CD4-positive, alpha-beta T cell (primary cell): ENCODE results near the gene EML3. TPM values are rescaled to one million over a fixed set of nuclear protein-coding genes. Genes with fewer than 3 reads are reported as not detected.

ENCODE experiments used
- ATAC-seq: fragments of 200-7000 bp; cut with Tn5 transposase; one replicate; pipeline ENCODE4 v1.10.0; 2022; ENCODE audit warnings: mild to moderate bottlenecking; ENCODE audit not compliant: poor library complexity
- CTCF ChIA-PET: fragments of 350-600 bp; sonication (Branson Sonifier 250); formaldehyde crosslinking; loops from one replicate; lab custom pipeline; 2021; ENCODE audit warnings: antibody characterized with exemption, inconsistent platforms; lab: Charles Lee
- POLR2A ChIA-PET: fragments of 350-600 bp; sonication (Branson Sonifier 250); formaldehyde crosslinking; loops from one replicate; lab custom pipeline; 2021; ENCODE audit warnings: antibody characterized with exemption, inconsistent platforms; lab: Charles Lee
- DNase-seq, 14 experiments: peaks; one replicate each; pipeline ENCODE4 v3.0.0-alpha.2; 2013 to 2020; ENCODE audit warnings: mixed read lengths in 2 of 14
- H3K27ac ChIP-seq, 2 donors: one replicate each; pipeline versions ENCODE4 v1.5.1 to v1.7.0; 2013; ENCODE audit warnings: low read length in 2 of 2, low read depth in 1 of 2, mild to moderate bottlenecking in 1 of 2
- H3K27me3 ChIP-seq, 2 experiments: 1 replicate in 1 of 2; 2 replicates in 1 of 2; pipeline versions ENCODE4 v1.6.1 to v1.7.0; 2013; ENCODE audit warnings: low read length in 2 of 2, control low read depth in 1 of 2, mild to moderate bottlenecking in 1 of 2, moderate library complexity in 1 of 2; ENCODE audit not compliant: insufficient read depth in 2 of 2, control insufficient read depth in 1 of 2
- H3K36me3 ChIP-seq: one replicate; pipeline ENCODE4 v1.6.1; 2013; ENCODE audit warnings: low read length, control low read depth; ENCODE audit not compliant: insufficient read depth
- H3K4me1 ChIP-seq: one replicate; pipeline ENCODE4 v1.6.1; 2013; ENCODE audit warnings: low read length, control low read depth; ENCODE audit not compliant: insufficient read depth
- H3K4me3 ChIP-seq: one replicate; pipeline ENCODE4 v1.5.1; 2013; ENCODE audit warnings: mild to moderate bottlenecking, low read length, moderate library complexity
- H3K9me3 ChIP-seq, 2 experiments: 1 replicate in 1 of 2; 2 replicates in 1 of 2; pipeline versions ENCODE4 v1.6.1 to v1.7.0; 2013; ENCODE audit warnings: low read length in 2 of 2, mild to moderate bottlenecking in 2 of 2, control low read depth in 1 of 2, moderate library complexity in 1 of 2; ENCODE audit not compliant: control insufficient read depth in 1 of 2, insufficient read depth in 1 of 2
- H3K27ac Mint-ChIP-seq: one replicate; pipeline ENCODE4 v1.8.0; 2020; ENCODE audit warnings: mixed read lengths
- H3K27me3 Mint-ChIP-seq: one replicate; pipeline ENCODE4 v1.8.0; 2021; ENCODE audit warnings: mixed read lengths
- H3K36me3 Mint-ChIP-seq: one replicate; pipeline ENCODE4 v1.8.0; 2021; ENCODE audit warnings: low read depth, mixed read lengths
- H3K4me1 Mint-ChIP-seq: one replicate; pipeline ENCODE4 v1.8.0; 2021; ENCODE audit warnings: low read depth, mixed read lengths
- H3K4me3 Mint-ChIP-seq: one replicate; pipeline ENCODE4 v1.8.0; 2020; ENCODE audit warnings: mild to moderate bottlenecking, mixed read lengths
- H3K9me3 Mint-ChIP-seq: one replicate; pipeline ENCODE4 v1.8.0; 2020; ENCODE audit warnings: mixed read lengths
- intact Hi-C, 2 experiments: fragments of 100-400 bp; cut with DNase I in 1 of 2; cut with micrococcal nuclease in 1 of 2; formaldehyde crosslinking; loops; one replicate each; pipeline versions ENCODE4 v1.15.1 to v1.9.0; 2023 to 2025; cut with DNase I, micrococcal nuclease
- total RNA-seq, 174 experiments: library from RNA in 2 of 174; stranded (reverse) in 2 of 174; gene quantifications; one replicate each; pipeline ENCODE4 v1.2.3 and lab custom pipeline; 2021 to 2026
- TF ChIP-seq, protein P1 (sequence below): fragments of 200-600 bp; IDR thresholded peaks from one replicate; pipeline ENCODE4 v1.8.0; 2022; ENCODE audit warnings: antibody characterized with exemption, mild to moderate bottlenecking

Gene EML3
- total RNA-seq, 2 experiments from 2014 or later: 142 to 144 TPM

DNA sequence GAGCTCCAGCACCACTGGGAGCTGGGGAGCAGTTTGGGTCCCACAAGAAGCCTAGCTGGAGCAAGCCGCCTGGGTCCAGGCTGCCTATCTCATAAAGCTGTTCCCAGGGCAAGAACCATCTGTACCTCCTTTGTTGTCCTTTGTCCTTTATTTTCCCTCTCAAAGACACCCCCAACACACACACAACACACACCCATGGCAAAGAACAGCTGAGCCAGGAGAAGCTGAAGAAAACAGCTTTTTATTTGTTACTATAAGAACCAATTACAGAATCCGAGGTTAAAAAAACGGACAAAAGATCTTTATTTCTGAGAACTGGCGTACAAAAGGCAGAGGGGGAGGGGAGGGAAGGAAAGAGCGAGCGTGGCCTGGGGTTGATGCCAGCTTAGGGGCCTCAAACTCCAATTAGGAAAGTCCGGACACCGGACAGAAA is 19.6 kb downstream of the EML3 start:
- no peaks in the 10 kb centered on the region for H3K27me3 ChIP-seq
- H3K36me3 ChIP-seq: peaks cover 58% of the 10 kb centered on the region
- ChIA-PET CTCF (interaction anchor here (0.6 to 2.6 kb wide), 9 partner anchors 8 to 168 kb away, joined by 3 to 20 read pairs (median 7); partner anchors contain the start of genes EML3, GANAB, MTA2 and ROM1), POLR2A (interaction anchor here (0.6 to 4.4 kb wide), 21 partner anchors 7 to 288 kb away, joined by 3 to 177 read pairs (median 50); partner anchors contain the start of genes AHNAK, B3GAT3, BSCL2 and C11orf98)
- H3K4me1 ChIP-seq: peaks cover 54% of the 10 kb centered on the region
- ATAC-seq (no peak), DNase-seq (no peak)
- no peaks in the 10 kb centered on the region for H3K27me3 Mint-ChIP-seq
- peaks cover 73% of the 10 kb centered on the region for H3K36me3 Mint-ChIP-seq
- H3K4me3 ChIP-seq: no peak overlapping the region
- intact Hi-C loops: loop anchor here (1.0 to 5.0 kb wide), 9 partner anchors 7 to 269 kb away; partner anchors contain the start of genes LBHD1 (in 2 of the 2), UQCC3 (in 2 of the 2), BSCL2 (in 1 of the 2) and EML3 (in 1 of the 2)
- H3K9me3 Mint-ChIP-seq: no peaks in the 10 kb centered on the region
- H3K27ac Mint-ChIP-seq: peak overlapping the region; percentile 89
- H3K4me3 Mint-ChIP-seq: peak overlapping the region; percentile 51
- H3K9me3 ChIP-seq: no peaks in the 10 kb centered on the region
- TF ChIP-seq, protein P1, sequence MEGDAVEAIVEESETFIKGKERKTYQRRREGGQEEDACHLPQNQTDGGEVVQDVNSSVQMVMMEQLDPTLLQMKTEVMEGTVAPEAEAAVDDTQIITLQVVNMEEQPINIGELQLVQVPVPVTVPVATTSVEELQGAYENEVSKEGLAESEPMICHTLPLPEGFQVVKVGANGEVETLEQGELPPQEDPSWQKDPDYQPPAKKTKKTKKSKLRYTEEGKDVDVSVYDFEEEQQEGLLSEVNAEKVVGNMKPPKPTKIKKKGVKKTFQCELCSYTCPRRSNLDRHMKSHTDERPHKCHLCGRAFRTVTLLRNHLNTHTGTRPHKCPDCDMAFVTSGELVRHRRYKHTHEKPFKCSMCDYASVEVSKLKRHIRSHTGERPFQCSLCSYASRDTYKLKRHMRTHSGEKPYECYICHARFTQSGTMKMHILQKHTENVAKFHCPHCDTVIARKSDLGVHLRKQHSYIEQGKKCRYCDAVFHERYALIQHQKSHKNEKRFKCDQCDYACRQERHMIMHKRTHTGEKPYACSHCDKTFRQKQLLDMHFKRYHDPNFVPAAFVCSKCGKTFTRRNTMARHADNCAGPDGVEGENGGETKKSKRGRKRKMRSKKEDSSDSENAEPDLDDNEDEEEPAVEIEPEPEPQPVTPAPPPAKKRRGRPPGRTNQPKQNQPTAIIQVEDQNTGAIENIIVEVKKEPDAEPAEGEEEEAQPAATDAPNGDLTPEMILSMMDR: no peak
- peak overlapping the region; percentile 95 to 97 for H3K27ac ChIP-seq
- peaks cover 71% of the 10 kb centered on the region for H3K4me1 Mint-ChIP-seq

DNA sequence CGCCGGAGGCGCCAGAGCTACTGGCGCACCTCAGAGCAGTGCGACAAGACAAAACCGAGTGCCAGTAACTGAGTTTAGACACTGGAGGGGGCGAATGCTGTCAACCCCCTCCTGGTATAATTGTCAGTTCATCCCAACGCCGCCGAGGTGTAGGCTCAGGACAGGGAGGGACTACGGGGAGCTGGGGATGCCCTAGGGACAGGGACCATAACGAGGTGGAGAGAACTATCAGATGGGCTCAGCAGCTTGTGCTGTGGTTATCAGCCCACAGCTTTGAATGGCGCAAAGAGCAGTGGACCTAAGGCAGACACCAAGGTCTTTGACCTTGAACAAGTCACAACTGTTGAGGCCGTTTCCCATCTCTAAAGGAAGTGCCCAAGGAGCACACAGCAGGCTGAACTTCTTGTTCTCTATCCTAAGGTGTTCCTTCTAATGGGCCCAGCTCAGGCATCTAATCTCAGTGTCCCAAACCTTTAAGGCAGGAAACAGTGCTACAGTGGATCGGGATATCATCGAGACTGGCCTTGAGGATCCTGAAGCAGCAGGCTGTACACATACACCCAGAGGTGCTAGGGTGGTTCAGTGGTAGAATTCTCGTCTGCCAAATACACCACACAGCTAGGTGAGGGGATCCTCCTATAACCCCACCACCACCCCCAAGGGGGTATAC is 20.3 kb downstream of the EML3 start:
- Mint-ChIP-seq H3K36me3 (peaks cover 73% of the 10 kb centered on the region), H3K27me3 (no peaks in the 10 kb centered on the region), H3K4me3 (peak overlapping the region; percentile 91), H3K27ac (peak overlapping the region; percentile 89), H3K9me3 (no peaks in the 10 kb centered on the region), H3K4me1 (peaks cover 72% of the 10 kb centered on the region)
- intact Hi-C loops: loop anchor here (1.0 to 5.0 kb wide), 8 partner anchors 8 to 270 kb away; partner anchors contain the start of genes LBHD1 (in 2 of the 2), UQCC3 (in 2 of the 2), BSCL2 (in 1 of the 2) and EML3 (in 1 of the 2)
- CTCF ChIA-PET: interaction anchor here (0.7 to 2.6 kb wide), 18 partner anchors 9 to 289 kb away, joined by 3 to 20 read pairs (median 8); partner anchors contain the start of genes B3GAT3, C11orf98, CSKMT and EEF1G
- peaks cover 47% of the 10 kb centered on the region for H3K4me1 ChIP-seq
- TF ChIP-seq, protein P1: no peak
- H3K9me3 ChIP-seq: no peaks in the 10 kb centered on the region
- H3K27ac ChIP-seq: peak overlapping the region; percentile 95 to 97
- H3K36me3 ChIP-seq: peaks cover 58% of the 10 kb centered on the region
- POLR2A ChIA-PET: interaction anchor here (0.8 to 4.4 kb wide), 53 partner anchors 8 to 1247 kb away, joined by 3 to 177 read pairs (median 10); partner anchors contain the start of genes AHNAK, B3GAT3, BSCL2 and C11orf98
- H3K27me3 ChIP-seq: no peaks in the 10 kb centered on the region
- ATAC-seq (no peak), DNase-seq (no peak)
- H3K4me3 ChIP-seq: peak overlapping the region; percentile 98

DNA sequence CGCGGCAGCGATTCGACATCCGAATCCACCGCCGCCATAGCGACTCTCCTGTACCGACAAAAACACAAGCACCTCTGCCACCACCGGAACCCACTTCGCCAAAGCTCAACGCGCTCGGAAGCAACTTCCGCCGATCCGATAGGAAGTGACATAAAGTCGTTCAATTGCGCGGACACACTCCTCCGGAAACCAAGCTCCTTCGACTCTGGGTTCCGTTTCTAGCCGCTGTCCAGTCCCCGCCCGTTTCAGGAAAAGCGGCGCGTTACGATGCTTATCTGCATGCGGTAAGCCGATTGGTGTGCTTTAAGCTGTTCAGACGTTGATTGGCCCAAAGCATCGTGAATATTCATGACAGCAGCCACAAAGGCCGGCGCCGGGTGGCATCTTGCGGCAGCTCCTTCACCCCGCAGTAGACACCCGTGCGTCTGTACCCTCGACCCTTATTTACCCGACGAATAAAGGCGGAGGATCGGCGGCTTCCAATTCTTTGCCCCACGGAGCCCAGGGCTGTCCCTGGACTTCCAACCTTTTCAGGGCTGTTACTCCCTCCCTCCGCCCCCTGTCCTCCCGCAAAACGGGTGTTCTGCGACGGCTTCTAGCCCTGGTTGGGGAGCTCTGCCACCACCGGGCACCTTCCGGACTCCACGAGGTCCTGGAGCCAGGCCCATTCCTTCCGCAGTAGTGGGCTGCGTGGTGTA is 21.0 kb downstream of the EML3 start, which contains the start of gene TUT1:
TUT1 (minus strand) TSS at position 76 of the 698 bp plus-strand sequence; CDS start at position 38, 38 bp downstream.
- Histone ChIP-seq H3K27ac (peak within 1 kb of the TSS; percentile 95 to 97), H3K4me3 (peak within 1 kb of the TSS; percentile 98), H3K9me3 (no peaks in the 10 kb centered on the region), H3K4me1 (peaks cover 43% of the 10 kb centered on the region), H3K36me3 (peaks cover 57% of the 10 kb centered on the region), H3K27me3 (no peaks in the 10 kb centered on the region)
- intact Hi-C loops: loop anchor here (1.0 to 5.0 kb wide), 15 partner anchors 9 to 289 kb away; partner anchors contain the start of genes EML3 (in 2 of the 2), LBHD1 (in 2 of the 2), UQCC3 (in 2 of the 2) and BSCL2 (in 1 of the 2)
- no peaks in the 10 kb centered on the region for H3K9me3 Mint-ChIP-seq
- ATAC-seq (peak; percentile 82), DNase-seq (peak; percentile 91 to 99 (median 95))
- peak within 1 kb of the TSS; percentile 89 for H3K27ac Mint-ChIP-seq
- TF ChIP-seq, protein P1: no peak
- H3K27me3 Mint-ChIP-seq: no peaks in the 10 kb centered on the region
- peaks cover 72% of the 10 kb centered on the region for H3K4me1 Mint-ChIP-seq
- H3K36me3 Mint-ChIP-seq: peaks cover 69% of the 10 kb centered on the region
- POLR2A ChIA-PET: interaction anchor here (0.6 to 4.4 kb wide), 63 partner anchors 9 to 1749 kb away, joined by 3 to 177 read pairs (median 8); partner anchors contain the start of genes AHNAK, ASRGL1, B3GAT3 and BSCL2
- H3K4me3 Mint-ChIP-seq: peak within 1 kb of the TSS; percentile 91
- CTCF ChIA-PET: interaction anchor here (0.6 to 2.6 kb wide), 22 partner anchors 9 to 290 kb away, joined by 3 to 20 read pairs (median 6); partner anchors contain the start of genes B3GAT3, C11orf98, CSKMT and EEF1G
